Tibial nerve (tissue), 4 donors: ENCODE measurements around the gene ROBO2. TPM values are rescaled to one million over a fixed set of nuclear protein-coding genes. Genes with fewer than 3 reads are reported as not detected.

Source experiments
- DNase-seq, 2 donors: peaks; one replicate each; pipeline ENCODE4 v3.0.0-alpha.2; 2019; ENCODE audit warnings: low spot score in 2 of 2
- H3K27ac ChIP-seq, 4 donors: fragments of 200-600 bp; sonication (generic) in 3 of 4; one replicate each; pipeline ENCODE4 v1.5.1; 2017 to 2019; ENCODE audit warnings: mild to moderate bottlenecking in 1 of 4
- H3K27me3 ChIP-seq, 2 donors: fragments of 200-600 bp; sonication (generic) in 1 of 2; one replicate each; pipeline versions ENCODE4 v1.5.1 to v1.6.0; 2017 to 2019
- H3K36me3 ChIP-seq, 3 donors: fragments of 200-600 bp; sonication (generic); one replicate each; pipeline ENCODE4 v1.5.1; 2018 to 2019
- H3K4me1 ChIP-seq, 4 donors: fragments of 200-600 bp; sonication (generic) in 3 of 4; one replicate each; pipeline ENCODE4 v1.5.1; 2017 to 2019
- H3K4me3 ChIP-seq, 4 donors: fragments of 200-600 bp; sonication (generic) in 3 of 4; one replicate each; pipeline ENCODE4 v1.5.1; 2017 to 2019; ENCODE audit warnings: mild to moderate bottlenecking in 1 of 4, moderate library complexity in 1 of 4
- H3K9me3 ChIP-seq, 4 donors: fragments of 200-600 bp; sonication (generic) in 3 of 4; one replicate each; pipeline ENCODE4 v1.5.1; 2017 to 2019
- CTCF ChIP-seq, 5 experiments: fragments of 200-600 bp in 3 of 5; fragments of 450-650 bp in 2 of 5; sonication (generic) in 3 of 5; IDR thresholded peaks; one replicate each; pipeline ENCODE4 v1.5.1; 2016 to 2019; ENCODE audit warnings: antibody characterized with exemption in 5 of 5, mild to moderate bottlenecking in 3 of 5, moderate library complexity in 2 of 5
- EP300 ChIP-seq, 2 donors: sonication (generic); formaldehyde crosslinking; IDR thresholded peaks; one replicate each; pipeline ENCODE4 v1.6.1; 2017; ENCODE audit warnings: antibody characterized with exemption in 2 of 2, mild to moderate bottlenecking in 1 of 2
- POLR2A ChIP-seq, 2 donors: fragments of 450-650 bp; IDR thresholded peaks; one replicate each; pipeline ENCODE4 v1.6.1; 2017; ENCODE audit warnings: antibody characterized with exemption in 2 of 2, mild to moderate bottlenecking in 2 of 2, moderate library complexity in 2 of 2
- WGBS, 2 donors: methylation state at CpG; one replicate each; pipeline ENCODE4 v1.1.5; 2018; 5-methylcytosine and 5-hydroxymethylcytosine counted together
- total RNA-seq, 4 donors: library from RNA; depleted of rRNA; stranded (reverse); fragments of >200 nt; gene quantifications; one replicate each; pipeline ENCODE4 v1.1.0, GENCODE V29; 2016

The ROBO2 gene
- total RNA-seq, 4 donors from 2014 or later: 0.30 to 4.4 (median 1.9) TPM

GRCh38 chr3:77667901-77668300 lies 628.0 kb downstream of the ROBO2 start:
- no peak overlapping the region for H3K27ac ChIP-seq
- H3K9me3 ChIP-seq: no peaks in the 10 kb centered on the region
- no peak for TF ChIP-seq CTCF (IDR thresholded peaks at IDR 0.05)
- TF ChIP-seq EP300 (IDR thresholded peaks at IDR 0.05): no peak
- no peaks in the 10 kb centered on the region for H3K36me3 ChIP-seq
- no peaks in the 10 kb centered on the region for H3K27me3 ChIP-seq
- no peaks in the 10 kb centered on the region for H3K4me1 ChIP-seq
- DNase-seq: no peak
- H3K4me3 ChIP-seq: no peak overlapping the region
- WGBS, 2 donors: 19 to 55% methylated on average over 1 of the region's 1 CpG

GRCh38 chr3:77668376-77668775 lies 628.5 kb downstream of the ROBO2 start:
- no peak for DNase-seq
- Histone ChIP-seq H3K36me3 (no peaks in the 10 kb centered on the region), H3K27me3 (no peaks in the 10 kb centered on the region), H3K27ac (no peak overlapping the region), H3K4me1 (no peaks in the 10 kb centered on the region), H3K4me3 (no peak overlapping the region), H3K9me3 (no peaks in the 10 kb centered on the region)
- TF ChIP-seq EP300 (IDR thresholded peaks at IDR 0.05) (no peak), POLR2A (IDR thresholded peaks at IDR 0.05) (no peak), CTCF (IDR thresholded peaks at IDR 0.05) (no peak)
- WGBS, 2 donors: 64 to 69% methylated on average over 1 of the region's 1 CpG

- H3K4me3 ChIP-seq: no peak overlapping the region
- no peaks in the 10 kb centered on the region for H3K9me3 ChIP-seq
- no peaks in the 10 kb centered on the region for H3K4me1 ChIP-seq
- DNase-seq: no peak
- no peaks in the 10 kb centered on the region for H3K27me3 ChIP-seq
- 88 to 90% methylated on average over 2 of the region's 2 CpGs for WGBS, 2 donors
- TF ChIP-seq POLR2A (IDR thresholded peaks at IDR 0.05): no peak
- TF ChIP-seq CTCF (IDR thresholded peaks at IDR 0.05): no peak
- TF ChIP-seq EP300 (IDR thresholded peaks at IDR 0.05): no peak
- no peaks in the 10 kb centered on the region for H3K36me3 ChIP-seq
- H3K27ac ChIP-seq: no peak overlapping the region
Measured at GRCh38 chr3:77672016-77672415, 632.1 kb downstream of the ROBO2 start.

GRCh38 chr3:77682162-77682561 lies 642.3 kb downstream of the ROBO2 start:
- WGBS, 2 donors: 83 to 84% methylated on average over 2 of the region's 2 CpGs
- no peak overlapping the region for H3K27ac ChIP-seq
- no peak overlapping the region for H3K4me3 ChIP-seq
- TF ChIP-seq CTCF (IDR thresholded peaks at IDR 0.05) (no peak), EP300 (IDR thresholded peaks at IDR 0.05) (no peak), POLR2A (IDR thresholded peaks at IDR 0.05) (no peak)
- no peak for DNase-seq
- H3K9me3 ChIP-seq: peaks cover 0 to 20% (median 0%) of the 10 kb centered on the region in 4 donors
- H3K27me3 ChIP-seq: no peaks in the 10 kb centered on the region
- no peaks in the 10 kb centered on the region for H3K4me1 ChIP-seq
- no peaks in the 10 kb centered on the region for H3K36me3 ChIP-seq

GRCh38 chr3:77684115-77684514 lies 644.2 kb downstream of the ROBO2 start:
- no peaks in the 10 kb centered on the region for H3K4me1 ChIP-seq
- no peak for TF ChIP-seq EP300 (IDR thresholded peaks at IDR 0.05)
- TF ChIP-seq POLR2A (IDR thresholded peaks at IDR 0.05): no peak
- TF ChIP-seq CTCF (IDR thresholded peaks at IDR 0.05): no peak
- no peaks in the 10 kb centered on the region for H3K36me3 ChIP-seq
- no peak overlapping the region for H3K4me3 ChIP-seq
- H3K27me3 ChIP-seq: no peaks in the 10 kb centered on the region
- peaks cover 0 to 20% (median 0%) of the 10 kb centered on the region in 4 donors for H3K9me3 ChIP-seq
- DNase-seq: no peak
- no peak overlapping the region for H3K27ac ChIP-seq
